ENCODE measurements around the gene GPC4. TPM values are rescaled to one million over a fixed set of nuclear protein-coding genes. Genes with fewer than 3 reads are reported as not detected.

Gene GPC4
- 0.07 TPM in 1 of 2 replicates, not detected in the other for total RNA-seq

GRCh38 chrX:133415276-133416105 is at the start of gene GPC4:
GPC4 (minus strand) TSS chrX:133415489; CDS start chrX:133414965, 524 bp downstream.

Other genes with a start within 250 kb of the GPC4 start
- not detected in 2 replicates for gene TFDP3, start 197.1 kb downstream of the GPC4 start, total RNA-seq